GM19372 (cell line): ENCODE results near the gene BCLAF1.
A peak's percentile ranks its signal among the peaks of the same experiment; 100 is the strongest.
"Not testable (repeated sequence)": the region's sequence is repeated elsewhere in the genome, so short reads cannot be mapped to it uniquely, and the experiment has no call there.

Experiments
- ATAC-seq: cut with Tn5 transposase; IDR thresholded peaks from one replicate; pipeline ENCODE4 v1.9.1; 2021; ENCODE audit warnings: mild to moderate bottlenecking, low read depth, moderate library complexity; ENCODE audit not compliant: unreplicated experiment

BCLAF1 gene

GRCh38 chr6:136250686-136251008, 39.0 kb downstream of the BCLAF1 start:
- ATAC-seq, result peak; percentile 1

GRCh38 chr6:136249811-136250685, 39.6 kb downstream of the BCLAF1 start, which contains the start of gene MTFR2:
TSS of gene MTFR2 (minus strand) at chr6:136250311. CDS start at chr6:136249099, 1,212 bp downstream.
- peak; percentile 96 for ATAC-seq

- no peak for ATAC-seq
Measured at GRCh38 chr6:136249336-136249735, 40.3 kb downstream of the BCLAF1 start.

GRCh38 chr6:136244061-136244616, 45.5 kb downstream of the BCLAF1 start:
- ATAC-seq, result no peak

- no peak for ATAC-seq
Measured at GRCh38 chr6:136236466-136237293, 53.0 kb downstream of the BCLAF1 start.

GRCh38 chr6:136235233-136235564, 54.4 kb downstream of the BCLAF1 start:
- no peak for ATAC-seq

DNA sequence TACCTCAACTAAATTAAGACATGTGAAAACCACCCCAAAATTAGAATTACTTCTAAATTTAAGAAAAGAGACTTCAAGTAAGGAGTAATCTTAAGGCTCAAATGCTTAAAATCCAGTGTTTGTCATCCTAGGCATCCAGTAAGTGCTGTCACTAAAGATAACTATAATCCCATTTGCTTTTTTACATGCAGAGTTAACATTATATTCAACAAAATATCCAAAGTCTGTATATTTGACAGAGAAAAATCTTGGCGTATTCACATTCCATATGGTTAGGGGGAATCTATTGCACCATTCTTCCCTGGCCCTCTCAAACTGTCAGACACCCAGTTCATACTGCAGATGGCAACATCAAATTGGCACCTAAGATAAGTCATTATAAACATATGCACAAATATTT, 56.9 kb downstream of the BCLAF1 start:
- no peak for ATAC-seq

DNA sequence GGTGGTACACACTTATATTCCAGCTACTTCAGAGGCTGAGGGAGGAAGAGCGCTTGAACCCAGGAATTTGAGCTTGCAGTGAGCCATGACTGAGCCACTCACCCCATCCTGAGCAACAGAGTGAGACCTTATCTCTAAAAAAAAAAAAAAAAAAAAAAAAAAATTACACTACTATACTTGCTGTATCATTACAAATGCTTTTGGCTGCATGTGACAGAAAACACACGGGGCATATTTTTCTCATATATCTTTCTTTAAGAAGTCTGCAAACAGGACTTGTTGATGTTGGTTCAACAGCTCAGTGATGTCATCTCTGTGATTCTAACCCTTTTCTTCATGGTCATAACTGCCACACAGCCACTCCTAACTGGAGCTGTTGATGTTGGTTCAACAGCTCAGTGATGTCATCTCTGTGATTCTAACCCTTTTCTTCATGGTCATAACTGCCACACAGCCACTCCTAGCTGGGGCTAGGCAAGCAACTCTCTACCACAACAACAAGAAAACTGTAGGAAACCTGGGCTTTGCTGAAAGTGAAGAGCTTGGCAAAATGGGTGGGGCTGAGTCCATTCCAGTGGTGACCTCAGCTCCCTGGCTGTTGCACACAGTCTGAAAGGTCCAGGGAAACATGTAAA, 59.3 kb downstream of the BCLAF1 start:
- ATAC-seq, result no peak

- no peak for ATAC-seq
Measured at GRCh38 chr6:136228814-136229213, 60.8 kb downstream of the BCLAF1 start.

DNA sequence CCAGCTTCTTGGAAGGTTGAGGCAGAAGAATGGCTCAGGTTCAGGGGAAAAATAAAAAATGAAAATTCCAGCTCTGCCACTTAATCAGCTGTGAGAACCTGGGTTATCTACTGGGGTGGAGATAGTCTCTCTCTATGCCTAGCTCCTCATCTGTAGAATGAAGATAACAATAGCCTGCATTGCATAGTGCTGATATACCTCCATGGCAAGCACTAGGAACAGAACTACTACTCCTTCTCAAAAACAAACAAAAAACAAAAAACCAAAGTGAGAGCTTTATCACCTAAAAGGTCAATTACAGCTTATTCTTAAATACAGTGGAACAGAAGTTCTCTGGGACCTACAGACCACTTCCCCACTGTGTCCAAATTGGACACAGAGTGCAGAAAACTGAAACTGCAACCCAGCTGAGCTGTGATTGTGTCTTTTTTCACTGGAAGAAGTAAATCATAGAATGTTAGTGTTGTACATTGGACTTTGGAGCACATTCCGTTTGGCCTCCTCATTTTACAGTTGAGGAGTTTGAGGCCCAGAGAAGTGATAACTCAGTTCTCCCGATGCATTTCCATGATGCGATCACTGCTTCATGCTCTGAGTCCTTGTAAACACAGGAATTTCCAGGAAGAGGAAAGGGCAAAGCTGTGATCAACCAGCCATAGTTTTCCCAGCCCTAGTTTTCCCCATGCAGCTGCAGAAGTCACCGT, 62.8 kb downstream of the BCLAF1 start:
- ATAC-seq, result peak; percentile 23

GRCh38 chr6:136226027-136226673, 63.5 kb downstream of the BCLAF1 start:
- peak; percentile 50 for ATAC-seq

- ATAC-seq, result no peak
Measured at GRCh38 chr6:136225496-136225895, 64.2 kb downstream of the BCLAF1 start.

GRCh38 chr6:136224974-136225373, 64.7 kb downstream of the BCLAF1 start:
- not testable (repeated sequence) for ATAC-seq

- ATAC-seq, result no peak
Measured at GRCh38 chr6:136216503-136217401, 72.9 kb downstream of the BCLAF1 start.

DNA sequence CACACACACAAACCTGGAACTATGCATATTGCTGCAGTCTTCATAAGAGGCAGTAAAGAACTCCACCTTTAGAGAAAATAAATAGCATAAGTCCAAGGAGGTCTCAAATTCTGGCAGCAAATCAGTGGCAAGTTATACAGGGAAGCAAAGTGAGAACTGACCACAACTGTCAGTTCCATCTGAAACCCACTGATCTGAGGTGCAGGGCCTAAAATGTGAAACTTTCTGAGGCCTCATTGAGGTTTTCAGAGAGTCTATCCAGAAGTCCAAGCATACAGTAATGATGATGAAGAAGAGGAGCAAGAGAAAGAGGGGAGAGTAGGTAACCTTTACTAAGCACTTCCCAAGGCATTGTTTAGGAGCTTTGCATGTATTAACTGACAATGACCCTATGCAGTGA, 75.8 kb downstream of the BCLAF1 start:
- no peak for ATAC-seq

DNA sequence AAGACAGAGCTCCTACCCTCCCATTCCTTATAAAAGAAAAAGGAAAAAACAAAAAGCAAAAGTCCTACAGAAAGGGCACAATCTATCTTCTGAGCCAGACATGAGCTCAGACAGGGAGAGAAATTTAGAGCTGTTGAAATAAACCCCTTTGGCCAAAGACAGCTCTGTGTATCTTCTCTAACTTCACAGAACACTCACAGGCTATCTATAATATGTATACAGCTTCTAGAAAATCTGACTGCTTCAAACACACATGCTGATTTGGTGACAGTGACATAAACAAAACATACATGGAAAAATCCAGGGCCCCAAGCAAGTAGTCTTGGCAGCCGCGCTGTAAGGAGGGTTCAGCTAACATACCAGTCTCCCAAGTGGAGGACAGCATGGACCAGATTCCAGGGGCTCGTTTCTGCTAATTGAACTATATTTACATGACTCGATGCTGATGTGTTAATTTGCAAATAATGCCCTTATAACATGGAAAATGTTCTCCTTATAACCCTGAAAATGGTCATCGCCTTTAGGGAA, 76.6 kb downstream of the BCLAF1 start:
- ATAC-seq, result no peak

- no peak for ATAC-seq
Measured at GRCh38 chr6:136212608-136213007, 77.0 kb downstream of the BCLAF1 start.

GRCh38 chr6:136210398-136211165, 79.1 kb downstream of the BCLAF1 start:
- no peak for ATAC-seq
